K562 (cell line): ENCODE data around the gene PMVK. TPM values are rescaled to one million over a fixed set of nuclear protein-coding genes. Genes with fewer than 3 reads are reported as not detected.

Experiments
- CBX5 ChIP-seq: IDR thresholded peaks from 2 replicates; pipeline ENCODE4 v1.6.1; 2014; ENCODE audit warnings: low read depth, borderline replicate concordance
- CREB5 ChIP-seq: fragments of 250-450 bp; sonication (Bioruptor Pico); IDR thresholded peaks from 2 replicates; pipeline ENCODE4 v1.5.0; 2020; ENCODE audit warnings: mild to moderate bottlenecking
- ETV6 ChIP-seq, 3 experiments: fragments of 150-350 bp in 1 of 3; sonication (generic) in 1 of 3; formaldehyde crosslinking in 1 of 3; IDR thresholded peaks; 2 replicates each; pipeline versions ENCODE4 v1.6.1 to v1.8.0; 2014 to 2022; ENCODE audit warnings: borderline replicate concordance in 2 of 3, low read depth in 2 of 3, antibody characterized with exemption in 1 of 3, low read length in 1 of 3, mild to moderate bottlenecking in 1 of 3, missing genetic modification reagents in 1 of 3
- KAT7 ChIP-seq: sonication (generic); formaldehyde crosslinking; IDR thresholded peaks from 2 replicates; pipeline ENCODE4 v1.8.0; 2022; ENCODE audit warnings: missing genetic modification reagents, mild to moderate bottlenecking, borderline replicate concordance
- KDM5B ChIP-seq: fragments of 200-600 bp; sonication (generic); IDR thresholded peaks from 2 replicates; pipeline ENCODE4 v1.6.1; 2012; ENCODE audit warnings: low read depth, mild to moderate bottlenecking, moderate library complexity, low read length, control low read depth, inconsistent platforms; ENCODE audit not compliant: insufficient replicate concordance
- MCM2 ChIP-seq: fragments of 450-650 bp; IDR thresholded peaks from 2 replicates; pipeline ENCODE4 v1.6.1; 2017; ENCODE audit warnings: low read depth, mild to moderate bottlenecking
- MTA1 ChIP-seq: fragments of 450-650 bp; IDR thresholded peaks from 2 replicates; pipeline ENCODE4 v1.6.1; 2017; ENCODE audit warnings: borderline replicate concordance
- MXD1 ChIP-seq: fragments of 250-450 bp; sonication (Bioruptor Pico); IDR thresholded peaks from 2 replicates; pipeline ENCODE4 v1.8.0; 2021; ENCODE audit warnings: borderline replicate concordance, mild to moderate bottlenecking, moderate library complexity; ENCODE audit not compliant: poor library complexity, severe bottlenecking
- PCBP2 ChIP-seq: fragments of 200-400 bp; formaldehyde crosslinking; IDR thresholded peaks from 2 replicates; pipeline ENCODE4 v1.6.1; 2018; ENCODE audit warnings: low read length, low read depth, mild to moderate bottlenecking, moderate library complexity; ENCODE audit not compliant: poor library complexity, severe bottlenecking
- PHF21A ChIP-seq: fragments of 450-650 bp; IDR thresholded peaks from 2 replicates; pipeline ENCODE4 v1.6.1; 2017; ENCODE audit warnings: low read depth, borderline replicate concordance
- PRMT5 ChIP-seq: sonication (generic); formaldehyde crosslinking; IDR thresholded peaks from 2 replicates; pipeline ENCODE4 v1.5.0; 2020; ENCODE audit warnings: missing genetic modification reagents
- PTTG1 ChIP-seq: fragments of 450-650 bp; IDR thresholded peaks from 2 replicates; pipeline ENCODE4 v1.6.1; 2016; ENCODE audit warnings: low read depth, mild to moderate bottlenecking, missing genetic modification characterization, missing compliant biosample characterization
- RAD21 ChIP-seq, 2 experiments: fragments of 250-450 bp in 1 of 2; fragments of 450-650 bp in 1 of 2; sonication (Bioruptor Pico) in 1 of 2; formaldehyde crosslinking in 1 of 2; IDR thresholded peaks in 1 of 2; conservative IDR thresholded peaks in 1 of 2; 2 replicates each; pipeline versions ENCODE4 v1.4.0 to v1.8.0; 2020 to 2022; ENCODE audit warnings: mild to moderate bottlenecking in 2 of 2, moderate library complexity in 1 of 2
- SIRT6 ChIP-seq: IDR thresholded peaks from one replicate; pipeline ENCODE4 v1.6.1; 2012; ENCODE audit warnings: low read depth, mild to moderate bottlenecking, control low read depth, inconsistent platforms, low read length, moderate library complexity
- TAF9B ChIP-seq: fragments of 450-650 bp; IDR thresholded peaks from 2 replicates; pipeline ENCODE4 v1.6.1; 2018; ENCODE audit warnings: mild to moderate bottlenecking; ENCODE audit not compliant: partially characterized antibody
- ZNF24 ChIP-seq: fragments of 450-650 bp; IDR thresholded peaks from 2 replicates; pipeline ENCODE4 v1.6.1; 2016
- ZNF57 ChIP-seq: fragments of 450-650 bp; formaldehyde crosslinking; IDR thresholded peaks from 2 replicates; pipeline ENCODE4 v1.4.0; 2020; ENCODE audit warnings: mild to moderate bottlenecking, moderate library complexity
- polyA plus RNA-seq, 8 experiments: library from polyadenylated mRNA; depleted of rRNA in 4 of 8; stranded (reverse) in 5 of 8; unstranded in 3 of 8; fragments of >200 nt; fragmentation: Nextera tagmentation in 2 of 8; fragmentation: Illumina TruSeq in 1 of 8; extraction: Ambion mirVana in 2 of 8; extraction: Trizol in 1 of 8; gene quantifications; 2 replicates each; pipeline versions ENCODE4 v1.2.1 to v1.2.3, GENCODE V29; 2011 to 2014; ENCODE audit warnings: inconsistent platforms in 1 of 8, missing spikeins in 1 of 8
- total RNA-seq, 7 experiments: library from RNA; depleted of rRNA in 6 of 7; stranded (reverse); fragments of >200 nt in 6 of 7; fragmentation: Illumina TruSeq in 2 of 7; extraction: Trizol in 2 of 7; gene quantifications; 2 replicates each; pipeline versions ENCODE4 v1.2.1 to v1.2.3, GENCODE V29; 2011 to 2021; ENCODE audit warnings: low replicate concordance in 1 of 7
- TF ChIP-seq, protein P1 (sequence below): fragments of 250-450 bp; sonication (Bioruptor Pico); IDR thresholded peaks from 2 replicates; pipeline ENCODE4 v1.5.0; 2021
- TF ChIP-seq, protein P2 (sequence below): sonication (generic); formaldehyde crosslinking; IDR thresholded peaks from 2 replicates; pipeline ENCODE4 v1.8.0; 2022; ENCODE audit warnings: mild to moderate bottlenecking, missing genetic modification reagents

Gene PMVK
- total and polyA plus RNA-seq, 9 of the 15 experiments (the other 6 are each of a cell fraction or from before 2014, with no cell fraction given): 1.1 to 15.3 (median 6.3) TPM

DNA sequence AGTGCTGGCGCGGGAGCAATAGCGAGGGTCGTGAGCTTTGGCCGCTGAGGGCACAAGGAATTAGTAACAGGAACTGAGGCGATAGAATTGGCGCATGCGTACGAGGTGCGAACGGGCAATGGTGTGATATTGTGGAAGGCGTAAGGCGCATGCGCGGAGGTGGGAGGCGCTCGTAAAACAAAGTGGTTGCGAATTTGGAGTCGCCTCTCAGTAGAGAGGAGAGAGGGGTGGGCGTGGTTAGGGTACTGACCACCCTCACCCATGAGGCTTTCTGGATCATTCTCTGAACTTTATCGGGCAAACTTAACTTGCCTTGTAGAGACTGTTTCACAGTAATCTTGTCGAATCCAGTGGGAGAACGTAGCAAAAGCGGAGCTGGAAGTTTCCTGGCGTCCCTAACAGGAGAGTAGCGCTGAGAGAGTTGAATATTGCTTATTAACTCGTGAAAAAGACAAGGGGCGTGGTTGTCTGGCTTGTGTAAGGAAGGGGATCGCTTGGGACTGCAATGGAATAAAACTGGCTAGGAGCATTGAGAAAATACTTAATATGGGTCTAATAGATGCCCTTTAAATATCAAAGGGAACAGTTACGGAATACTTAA, 38.4 kb upstream of the PMVK start (continued):
- TF ChIP-seq ETV6 (IDR thresholded peaks at IDR 0.05; ENCODE audit: borderline replicate concordance in 1 of 2, low read depth in 2 of 2, low read length in 1 of 2) (no peak), ETV6 (CRISPR knock-in tag; IDR thresholded peaks at IDR 0.05; ENCODE audit: borderline replicate concordance) (no peak), ZNF24 (no peak), KDM5B (peak; percentile 53), KAT7 (CRISPR knock-in tag) (0 out of 2 replicates have a peak, but pooled peaks have one; percentile 80), MCM2 (no peak), SIRT6 (no peak), CREB5 (CRISPR knock-in tag) (no peak), PRMT5 (CRISPR knock-in tag) (no peak), MTA1 (no peak), TAF9B (no peak), PHF21A (no peak), CBX5 (no peak), ZNF57 (no peak), PCBP2 (no peak), MXD1 (CRISPR knock-in tag) (no peak), RAD21 (CRISPR knock-in tag; conservative IDR thresholded peaks at IDR 0.05 in 1 of 2, IDR thresholded peaks at IDR 0.05 in 1 of 2) (0 out of 4 replicates have a peak, but pooled peaks of 1 of the 2 experiments have one; percentile 7), PTTG1 (tag) (no peak)
- TF ChIP-seq, protein P1, sequence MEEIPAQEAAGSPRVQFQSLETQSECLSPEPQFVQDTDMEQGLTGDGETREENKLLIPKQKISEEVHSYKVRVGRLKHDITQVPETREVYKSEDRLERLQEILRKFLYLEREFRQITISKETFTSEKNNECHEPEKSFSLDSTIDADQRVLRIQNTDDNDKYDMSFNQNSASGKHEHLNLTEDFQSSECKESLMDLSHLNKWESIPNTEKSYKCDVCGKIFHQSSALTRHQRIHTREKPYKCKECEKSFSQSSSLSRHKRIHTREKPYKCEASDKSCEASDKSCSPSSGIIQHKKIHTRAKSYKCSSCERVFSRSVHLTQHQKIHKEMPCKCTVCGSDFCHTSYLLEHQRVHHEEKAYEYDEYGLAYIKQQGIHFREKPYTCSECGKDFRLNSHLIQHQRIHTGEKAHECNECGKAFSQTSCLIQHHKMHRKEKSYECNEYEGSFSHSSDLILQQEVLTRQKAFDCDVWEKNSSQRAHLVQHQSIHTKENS (CRISPR knock-in tag): no peak
- TF ChIP-seq, protein P2, sequence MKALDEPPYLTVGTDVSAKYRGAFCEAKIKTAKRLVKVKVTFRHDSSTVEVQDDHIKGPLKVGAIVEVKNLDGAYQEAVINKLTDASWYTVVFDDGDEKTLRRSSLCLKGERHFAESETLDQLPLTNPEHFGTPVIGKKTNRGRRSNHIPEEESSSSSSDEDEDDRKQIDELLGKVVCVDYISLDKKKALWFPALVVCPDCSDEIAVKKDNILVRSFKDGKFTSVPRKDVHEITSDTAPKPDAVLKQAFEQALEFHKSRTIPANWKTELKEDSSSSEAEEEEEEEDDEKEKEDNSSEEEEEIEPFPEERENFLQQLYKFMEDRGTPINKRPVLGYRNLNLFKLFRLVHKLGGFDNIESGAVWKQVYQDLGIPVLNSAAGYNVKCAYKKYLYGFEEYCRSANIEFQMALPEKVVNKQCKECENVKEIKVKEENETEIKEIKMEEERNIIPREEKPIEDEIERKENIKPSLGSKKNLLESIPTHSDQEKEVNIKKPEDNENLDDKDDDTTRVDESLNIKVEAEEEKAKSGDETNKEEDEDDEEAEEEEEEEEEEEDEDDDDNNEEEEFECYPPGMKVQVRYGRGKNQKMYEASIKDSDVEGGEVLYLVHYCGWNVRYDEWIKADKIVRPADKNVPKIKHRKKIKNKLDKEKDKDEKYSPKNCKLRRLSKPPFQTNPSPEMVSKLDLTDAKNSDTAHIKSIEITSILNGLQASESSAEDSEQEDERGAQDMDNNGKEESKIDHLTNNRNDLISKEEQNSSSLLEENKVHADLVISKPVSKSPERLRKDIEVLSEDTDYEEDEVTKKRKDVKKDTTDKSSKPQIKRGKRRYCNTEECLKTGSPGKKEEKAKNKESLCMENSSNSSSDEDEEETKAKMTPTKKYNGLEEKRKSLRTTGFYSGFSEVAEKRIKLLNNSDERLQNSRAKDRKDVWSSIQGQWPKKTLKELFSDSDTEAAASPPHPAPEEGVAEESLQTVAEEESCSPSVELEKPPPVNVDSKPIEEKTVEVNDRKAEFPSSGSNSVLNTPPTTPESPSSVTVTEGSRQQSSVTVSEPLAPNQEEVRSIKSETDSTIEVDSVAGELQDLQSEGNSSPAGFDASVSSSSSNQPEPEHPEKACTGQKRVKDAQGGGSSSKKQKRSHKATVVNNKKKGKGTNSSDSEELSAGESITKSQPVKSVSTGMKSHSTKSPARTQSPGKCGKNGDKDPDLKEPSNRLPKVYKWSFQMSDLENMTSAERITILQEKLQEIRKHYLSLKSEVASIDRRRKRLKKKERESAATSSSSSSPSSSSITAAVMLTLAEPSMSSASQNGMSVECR (CRISPR knock-in tag): no peak; the same call in 1 of the 2 replicates
